ENCODE results near the gene SERTAD3.
"Not testable (repeated sequence)": the region's sequence is repeated elsewhere in the genome, so short reads cannot be mapped to it uniquely, and the experiment has no call there.

Gene SERTAD3

GRCh38 chr19:40444000-40444824 is at the start of gene SERTAD3:
Gene SERTAD3 (minus strand): TSS chr19:40444335. CDS start chr19:40442080, 2,255 bp downstream.
- DNase-seq (ENCODE audit: low read depth in 2 of 2): peak; percentile 87 to 94

- no peak for DNase-seq (ENCODE audit: low read depth in 2 of 2)
Measured at GRCh38 chr19:40493778-40494177, 49.6 kb upstream of the SERTAD3 start.

GRCh38 chr19:40492274-40492673 is 48.1 kb upstream of the SERTAD3 start:
- DNase-seq (ENCODE audit: low read depth in 2 of 2): no peak

GRCh38 chr19:40489882-40490230 is 45.7 kb upstream of the SERTAD3 start:
- DNase-seq (ENCODE audit: low read depth in 2 of 2): no peak

GRCh38 chr19:40486017-40486416 is 41.9 kb upstream of the SERTAD3 start:
- DNase-seq (ENCODE audit: low read depth in 2 of 2): no peak

GRCh38 chr19:40475878-40476644 is 31.9 kb upstream of the SERTAD3 start:
- not testable (repeated sequence) for DNase-seq (ENCODE audit: low read depth in 2 of 2)

GRCh38 chr19:40474737-40475136 is 30.6 kb upstream of the SERTAD3 start:
- no peak for DNase-seq (ENCODE audit: low read depth in 2 of 2)

- DNase-seq (ENCODE audit: low read depth in 2 of 2): no peak
Measured at GRCh38 chr19:40472516-40472915, 28.4 kb upstream of the SERTAD3 start.

- no peak for DNase-seq (ENCODE audit: low read depth in 2 of 2)
Measured at GRCh38 chr19:40471111-40471510, 27.0 kb upstream of the SERTAD3 start.

GRCh38 chr19:40469011-40469410 is 24.9 kb upstream of the SERTAD3 start:
- no peak for DNase-seq (ENCODE audit: low read depth in 2 of 2)

- DNase-seq (ENCODE audit: low read depth in 2 of 2): no peak
Measured at GRCh38 chr19:40466985-40467734, 23.0 kb upstream of the SERTAD3 start, which contains the start of gene SPTBN4. Gene SPTBN4 (plus strand): TSS chr19:40467001. CDS start chr19:40472622, 5,621 bp downstream.

GRCh38 chr19:40466219-40466984 is 22.3 kb upstream of the SERTAD3 start:
- DNase-seq (ENCODE audit: low read depth in 2 of 2): no peak

GRCh38 chr19:40465557-40466218 is 21.6 kb upstream of the SERTAD3 start, which contains the start of gene BLVRB:
Gene BLVRB (minus strand): TSS chr19:40465745. CDS start chr19:40465688, 57 bp downstream.
- peak; percentile 99 to 100 for DNase-seq (ENCODE audit: low read depth in 2 of 2)

GRCh38 chr19:40465025-40465556 is 21.0 kb upstream of the SERTAD3 start:
- DNase-seq (ENCODE audit: low read depth in 2 of 2): no peak

- peak in 1 of 2 donors; percentile 68 for DNase-seq (ENCODE audit: low read depth in 2 of 2)
Measured at GRCh38 chr19:40464059-40465024, 20.2 kb upstream of the SERTAD3 start.

- not testable (repeated sequence) for DNase-seq (ENCODE audit: low read depth in 2 of 2)
Measured at GRCh38 chr19:40463587-40464037, 19.5 kb upstream of the SERTAD3 start.

GRCh38 chr19:40461669-40462221 is 17.6 kb upstream of the SERTAD3 start:
- DNase-seq (ENCODE audit: low read depth in 2 of 2): no peak

- no peak for DNase-seq (ENCODE audit: low read depth in 2 of 2)
Measured at GRCh38 chr19:40460185-40460584, 16.1 kb upstream of the SERTAD3 start.

GRCh38 chr19:40458597-40458974 is 14.5 kb upstream of the SERTAD3 start:
- no peak for DNase-seq (ENCODE audit: low read depth in 2 of 2)
